Stimulated activated CD8-positive, alpha-beta memory T cell treated with anti-CD3 and anti-CD28 coated beads, Interleukin-15, amount 100 ng/mL, for 1 hour (primary cell): ENCODE data around the gene RAVER1.
"Not testable (repeated sequence)": the region's sequence is repeated elsewhere in the genome, so short reads cannot be mapped to it uniquely, and the experiment has no call there.

ENCODE experiments used
- DNase-seq: peaks from one replicate; pipeline ENCODE4 v3.0.0-alpha.2; 2020; ENCODE audit warnings: low read depth

The RAVER1 gene

GRCh38 chr19:10290357-10290875, 42.9 kb downstream of the RAVER1 start:
- DNase-seq: no peak

- DNase-seq: no peak
Measured at GRCh38 chr19:10289836-10290356, 43.4 kb downstream of the RAVER1 start, which contains the start of gene ICAM5. ICAM5 (plus strand) TSS chr19:10289952; CDS start chr19:10290044, 92 bp downstream.

GRCh38 chr19:10289167-10289835, 44.0 kb downstream of the RAVER1 start:
- no peak for DNase-seq

- DNase-seq: no peak
Measured at GRCh38 chr19:10288662-10289166, 44.6 kb downstream of the RAVER1 start.

- no peak for DNase-seq
Measured at GRCh38 chr19:10286803-10287737, 46.3 kb downstream of the RAVER1 start, which contains the start of gene ICAM4. ICAM4 (plus strand) TSS chr19:10286955; CDS start chr19:10287013, 58 bp downstream.

GRCh38 chr19:10285393-10285792, 47.9 kb downstream of the RAVER1 start:
- DNase-seq: no peak

- no peak for DNase-seq
Measured at GRCh38 chr19:10284960-10285278, 48.4 kb downstream of the RAVER1 start.

- DNase-seq: no peak
Measured at GRCh38 chr19:10284065-10284959, 49.0 kb downstream of the RAVER1 start.

- DNase-seq: no peak
Measured at GRCh38 chr19:10283301-10284064, 49.8 kb downstream of the RAVER1 start.

- DNase-seq: not testable (repeated sequence)
Measured at GRCh38 chr19:10282043-10282442, 51.3 kb downstream of the RAVER1 start.

GRCh38 chr19:10279737-10280442, 53.4 kb downstream of the RAVER1 start:
- DNase-seq: no peak

- no peak for DNase-seq
Measured at GRCh38 chr19:10278935-10279334, 54.4 kb downstream of the RAVER1 start.

- DNase-seq: no peak
Measured at GRCh38 chr19:10277795-10278589, 55.3 kb downstream of the RAVER1 start.

GRCh38 chr19:10274589-10274988, 58.7 kb downstream of the RAVER1 start:
- DNase-seq: no peak

- no peak for DNase-seq
Measured at GRCh38 chr19:10271543-10272086, 61.7 kb downstream of the RAVER1 start.

GRCh38 chr19:10270616-10271394, 62.5 kb downstream of the RAVER1 start, which contains the start of gene ICAM1:
ICAM1 (plus strand) TSS chr19:10271120; CDS start chr19:10271160, 40 bp downstream.
- no peak for DNase-seq

- no peak for DNase-seq
Measured at GRCh38 chr19:10270180-10270615, 63.1 kb downstream of the RAVER1 start.
